MM.1S (cell line): Measurements from ENCODE around the gene TMC8.

ENCODE experiments used
- EZH2 ChIP-seq: fragments of 300-600 bp; sonication (generic); optimal IDR thresholded peaks from 2 replicates; pipeline ENCODE3; 2017; ENCODE audit warnings: low read depth, mild to moderate bottlenecking, antibody characterized with exemption, low read length, mixed read lengths
- TF ChIP-seq, protein P1 (sequence below): fragments of 300-600 bp; sonication (generic); IDR thresholded peaks from 2 replicates; pipeline ENCODE4 v1.5.1; 2016; ENCODE audit warnings: antibody characterized with exemption, low read length, mixed read lengths

GRCh38 chr17:78133179-78133951 is 2.8 kb downstream of the TMC8 start:
- TF ChIP-seq, protein P1, sequence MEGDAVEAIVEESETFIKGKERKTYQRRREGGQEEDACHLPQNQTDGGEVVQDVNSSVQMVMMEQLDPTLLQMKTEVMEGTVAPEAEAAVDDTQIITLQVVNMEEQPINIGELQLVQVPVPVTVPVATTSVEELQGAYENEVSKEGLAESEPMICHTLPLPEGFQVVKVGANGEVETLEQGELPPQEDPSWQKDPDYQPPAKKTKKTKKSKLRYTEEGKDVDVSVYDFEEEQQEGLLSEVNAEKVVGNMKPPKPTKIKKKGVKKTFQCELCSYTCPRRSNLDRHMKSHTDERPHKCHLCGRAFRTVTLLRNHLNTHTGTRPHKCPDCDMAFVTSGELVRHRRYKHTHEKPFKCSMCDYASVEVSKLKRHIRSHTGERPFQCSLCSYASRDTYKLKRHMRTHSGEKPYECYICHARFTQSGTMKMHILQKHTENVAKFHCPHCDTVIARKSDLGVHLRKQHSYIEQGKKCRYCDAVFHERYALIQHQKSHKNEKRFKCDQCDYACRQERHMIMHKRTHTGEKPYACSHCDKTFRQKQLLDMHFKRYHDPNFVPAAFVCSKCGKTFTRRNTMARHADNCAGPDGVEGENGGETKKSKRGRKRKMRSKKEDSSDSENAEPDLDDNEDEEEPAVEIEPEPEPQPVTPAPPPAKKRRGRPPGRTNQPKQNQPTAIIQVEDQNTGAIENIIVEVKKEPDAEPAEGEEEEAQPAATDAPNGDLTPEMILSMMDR = no peak
- no peak for TF ChIP-seq EZH2
